Spleen (tissue), 11 donors: ENCODE measurements around the gene USP6NL. TPM values are rescaled to one million over a fixed set of nuclear protein-coding genes. Genes with fewer than 3 reads are reported as not detected.
A peak's percentile ranks its signal among the peaks of the same experiment; 100 is the strongest.

ENCODE experiments used
- DNase-seq: peaks from one replicate; pipeline ENCODE4 v3.0.0-alpha.2; 2020
- H3K27ac ChIP-seq, 8 donors: fragments of 200-600 bp; sonication (generic) in 7 of 8; 1 replicate in 4 of 8; 2 replicates in 4 of 8; pipeline versions ENCODE4 v1.5.0 to v1.8.0; 2016 to 2021; ENCODE audit warnings: inconsistent platforms in 4 of 8, mild to moderate bottlenecking in 4 of 8, moderate library complexity in 1 of 8
- H3K27me3 ChIP-seq, 7 donors: fragments of 200-600 bp; sonication (generic) in 6 of 7; replicated peaks in 1 of 7; 1 replicate in 4 of 7; 2 replicates in 3 of 7; pipeline versions ENCODE4 v1.5.0 to v1.8.0; 2016 to 2021; ENCODE audit warnings: inconsistent platforms in 3 of 7, mild to moderate bottlenecking in 1 of 7
- H3K36me3 ChIP-seq, 6 donors: fragments of 200-600 bp; sonication (generic) in 5 of 6; 1 replicate in 4 of 6; 2 replicates in 2 of 6; pipeline versions ENCODE4 v1.5.0 to v1.8.0; 2016 to 2021; ENCODE audit warnings: inconsistent platforms in 2 of 6
- H3K4me1 ChIP-seq, 6 donors: fragments of 200-600 bp; sonication (generic) in 5 of 6; 1 replicate in 3 of 6; 2 replicates in 3 of 6; pipeline versions ENCODE4 v1.5.0 to v1.8.0; 2016 to 2021; ENCODE audit warnings: inconsistent platforms in 3 of 6
- H3K4me3 ChIP-seq, 8 donors: fragments of 200-600 bp; sonication (generic) in 7 of 8; 1 replicate in 4 of 8; 2 replicates in 4 of 8; pipeline versions ENCODE4 v1.5.0 to v1.8.0; 2016 to 2021; ENCODE audit warnings: inconsistent platforms in 4 of 8, mild to moderate bottlenecking in 4 of 8, moderate library complexity in 2 of 8
- H3K9me3 ChIP-seq, 8 donors: fragments of 200-600 bp; sonication (generic) in 7 of 8; 1 replicate in 4 of 8; 2 replicates in 4 of 8; pipeline versions ENCODE4 v1.5.0 to v1.8.0; 2016 to 2021; ENCODE audit warnings: inconsistent platforms in 4 of 8
- CTCF ChIP-seq, 11 experiments: fragments of 200-600 bp in 7 of 11; fragments of 450-650 bp in 4 of 11; sonication (generic) in 4 of 11; IDR thresholded peaks in 8 of 11; conservative IDR thresholded peaks in 3 of 11; 1 replicate in 7 of 11; 2 replicates in 4 of 11; pipeline versions ENCODE4 v1.4.0 to v1.8.0; 2016 to 2021; ENCODE audit warnings: antibody characterized with exemption in 11 of 11, inconsistent platforms in 4 of 11, mild to moderate bottlenecking in 1 of 11
- POLR2A ChIP-seq, 3 donors: fragments of 450-650 bp; IDR thresholded peaks; one replicate each; pipeline ENCODE4 v1.5.1; 2017; ENCODE audit warnings: antibody characterized with exemption in 3 of 3, mild to moderate bottlenecking in 1 of 3
- POLR2AphosphoS5 ChIP-seq, 3 donors: sonication (generic); formaldehyde crosslinking; IDR thresholded peaks; one replicate each; pipeline ENCODE4 v1.5.1; 2017; ENCODE audit warnings: antibody characterized with exemption in 3 of 3
- WGBS, 5 donors: extraction: QIAGEN DNeasy Blood & Tissue Kit in 3 of 5; methylation state at CpG; one replicate each; pipeline versions ENCODE4 v1.1.5 to v1.1.7; 2013 to 2018; 5-methylcytosine and 5-hydroxymethylcytosine counted together
- intact Hi-C: fragments of 100-400 bp; cut with DNase I; formaldehyde crosslinking; loops from one replicate; pipeline ENCODE4 v1.15.0; 2023; ENCODE audit warnings: low total_unique reads
- polyA plus RNA-seq, 3 donors: library from polyadenylated mRNA; stranded (reverse); fragments of 200-250 nt; gene quantifications; one replicate each; pipeline ENCODE4 v1.2.1, GENCODE V29; 2013
- total RNA-seq, 7 donors: library from RNA; depleted of rRNA in 3 of 7; stranded (reverse); fragments of >200 nt in 3 of 7; fragmentation: NEBNext Ultra II Directional in 4 of 7; extraction: Animal tissue kit (Norgen Biotek cat#: 25700) in 4 of 7; gene quantifications; one replicate each; pipeline versions ENCODE4 v1.1.0 to v1.2.1, GENCODE V29; 2016 to 2021
- donor health status: healthy with polysubstance abuse.
- donor health status: DM: no; HTN: no; CAD: no; lungs with moderate emphysema.
- donor health status: DM: no; HTN: no; CAD: no.
- donor health status: Bipolar disorder and iron deficiency.
- donor health status: healthy.
- donor health status: DM: no; HTN: no; CAD: no.
- donor health status: DM: yes; HTN: yes; CAD: no.

Gene USP6NL
- total and polyA plus RNA-seq, 10 donors: 11.0 to 51.7 (median 37.7) TPM

GRCh38 chr10:11529276-11529903, 82.1 kb downstream of the USP6NL start:
- no peak for DNase-seq
- peak overlapping the region in 2 of 8 donors; percentile 5 to 20 for H3K27ac ChIP-seq

GRCh38 chr10:11528286-11528685, 83.2 kb downstream of the USP6NL start:
- peak overlapping the region in 6 of 8 donors; percentile 3 to 62 (median 40) for H3K27ac ChIP-seq
- TF ChIP-seq POLR2AphosphoS5 (IDR thresholded peaks at IDR 0.05): no peak
- no peak for TF ChIP-seq POLR2A (IDR thresholded peaks at IDR 0.05)
- TF ChIP-seq CTCF (IDR thresholded peaks at IDR 0.05 in 8 of 11, conservative IDR thresholded peaks at IDR 0.05 in 3 of 11): no peak
- intact Hi-C loops: loop anchor here (10.0 kb wide), 1 partner anchor 77 kb away; no protein-coding TSS in a partner anchor
- H3K9me3 ChIP-seq: no peaks in the 10 kb centered on the region
- no peak for DNase-seq
- H3K4me1 ChIP-seq: peaks cover 18 to 69% (median 60%) of the 10 kb centered on the region in 6 donors
- H3K4me3 ChIP-seq: peak overlapping the region in 2 of 8 donors; percentile 6 to 40
- H3K36me3 ChIP-seq: peaks cover 0 to 38% (median 15%) of the 10 kb centered on the region in 6 donors
- 72 to 92% (median 75%) methylated on average over 3 of the region's 3 CpGs for WGBS, 5 donors
- H3K27me3 ChIP-seq: no peaks in the 10 kb centered on the region

More at GRCh38 chr10:11529276-11529903, 82.1 kb downstream of the USP6NL start:
- Histone ChIP-seq H3K27me3 (no peaks in the 10 kb centered on the region), H3K4me3 (no peak overlapping the region), H3K36me3 (peaks cover 0 to 29% (median 10%) of the 10 kb centered on the region in 6 donors), H3K9me3 (no peaks in the 10 kb centered on the region), H3K4me1 (peaks cover 23 to 79% (median 66%) of the 10 kb centered on the region in 6 donors)
- TF ChIP-seq CTCF (IDR thresholded peaks at IDR 0.05 in 8 of 11, conservative IDR thresholded peaks at IDR 0.05 in 3 of 11) (no peak), POLR2A (IDR thresholded peaks at IDR 0.05) (no peak)
- intact Hi-C loops: loop anchor here (10.0 kb wide), 1 partner anchor 75 kb away; no protein-coding TSS in a partner anchor
- WGBS, 5 donors: 82 to 100% (median 89%) methylated on average over 1 of the region's 1 CpG

GRCh38 chr10:11527691-11528255, 83.7 kb downstream of the USP6NL start:
- Histone ChIP-seq H3K4me1 (peaks cover 13 to 69% (median 60%) of the 10 kb centered on the region in 6 donors), H3K27me3 (no peaks in the 10 kb centered on the region), H3K27ac (peak overlapping the region in 6 of 8 donors; percentile 3 to 62 (median 40)), H3K9me3 (no peaks in the 10 kb centered on the region), H3K36me3 (peaks cover 0 to 44% (median 15%) of the 10 kb centered on the region in 6 donors), H3K4me3 (peak overlapping the region in 2 of 8 donors; percentile 6 to 40)
- TF ChIP-seq POLR2AphosphoS5 (IDR thresholded peaks at IDR 0.05) (no peak), POLR2A (IDR thresholded peaks at IDR 0.05) (no peak), CTCF (IDR thresholded peaks at IDR 0.05 in 8 of 11, conservative IDR thresholded peaks at IDR 0.05 in 3 of 11) (no peak)
- 12 to 25% (median 18%) methylated on average over 4 of the region's 4 CpGs for WGBS, 5 donors
- intact Hi-C loops: loop anchor here (10.0 kb wide), 1 partner anchor 77 kb away; no protein-coding TSS in a partner anchor
- DNase-seq: no peak

- TF ChIP-seq POLR2A (IDR thresholded peaks at IDR 0.05) (no peak), CTCF (IDR thresholded peaks at IDR 0.05 in 8 of 11, conservative IDR thresholded peaks at IDR 0.05 in 3 of 11) (no peak), POLR2AphosphoS5 (IDR thresholded peaks at IDR 0.05) (no peak)
- peaks cover 0 to 51% (median 15%) of the 10 kb centered on the region in 6 donors for H3K36me3 ChIP-seq
- H3K27me3 ChIP-seq: no peaks in the 10 kb centered on the region
- no peak for DNase-seq
- intact Hi-C loops: loop anchor here (10.0 kb wide), 1 partner anchor 78 kb away; no protein-coding TSS in a partner anchor
- H3K9me3 ChIP-seq: no peaks in the 10 kb centered on the region
- H3K27ac ChIP-seq: peak overlapping the region in 5 of 8 donors; percentile 0 to 62 (median 50)
- WGBS, 5 donors: 92 to 97% (median 93%) methylated on average over 4 of the region's 4 CpGs
- no peak overlapping the region for H3K4me3 ChIP-seq
- H3K4me1 ChIP-seq: peaks cover 13 to 73% (median 60%) of the 10 kb centered on the region in 6 donors
Measured at GRCh38 chr10:11527068-11527467, 84.4 kb downstream of the USP6NL start.
